Measurements from ENCODE around the gene DEFB125. TPM values are rescaled to one million over a fixed set of nuclear protein-coding genes. Genes with fewer than 3 reads are reported as not detected.
A peak's percentile ranks its signal among the peaks of the same experiment; 100 is the strongest.
"Not testable (repeated sequence)": the region's sequence is repeated elsewhere in the genome, so short reads cannot be mapped to it uniquely, and the experiment has no call there.

Gene DEFB125
- total and polyA plus RNA-seq, 2 experiments from 2014 or later = not detected

DNA sequence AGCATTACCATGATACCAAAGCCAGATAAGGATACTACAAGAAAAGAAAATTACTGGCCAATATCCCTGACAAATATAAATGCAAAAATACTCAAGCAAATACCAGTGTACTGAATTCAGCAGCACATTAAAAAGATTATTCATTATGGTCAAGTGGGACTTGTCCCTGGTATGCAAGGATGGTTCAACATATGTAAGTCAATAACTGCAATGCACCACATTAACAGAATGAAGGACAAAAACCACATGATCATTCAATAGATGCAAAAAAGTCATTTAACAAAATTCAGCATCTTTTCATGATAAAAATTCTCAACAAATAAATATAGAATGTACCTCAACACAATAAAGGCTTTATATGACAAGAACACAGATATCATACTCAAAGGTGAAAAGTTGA, 9.1 kb upstream of the DEFB125 start:
- H3K4me1 ChIP-seq (ENCODE audit: insufficient read depth) = no peaks in the 10 kb centered on the region
- H3F3A ChIP-seq (ENCODE audit: insufficient read depth) = no peaks in the 10 kb centered on the region
- H3K27ac ChIP-seq = no peak overlapping the region
- H3K27me3 ChIP-seq (replicated peaks; ENCODE audit: insufficient read depth) = no peaks in the 10 kb centered on the region
- H2AFZ ChIP-seq = no peak overlapping the region
- no peak overlapping the region for H3K4me2 ChIP-seq (ENCODE audit: unreplicated experiment)
- in situ Hi-C loops (cut with MboI) = no loop called here
- TF ChIP-seq EZH2 (IDR thresholded peaks at IDR 0.05; ENCODE audit: insufficient read depth, poor library complexity, severe bottlenecking) (no peak), EZH2phosphoT487 (IDR thresholded peaks at IDR 0.05; ENCODE audit: insufficient read depth, low read depth) (no peak)
- no peak for DNase-seq
- no peak overlapping the region for H3K4me3 ChIP-seq
- H4K20me1 ChIP-seq (ENCODE audit: insufficient read depth) = no peaks in the 10 kb centered on the region
- H3K9ac ChIP-seq = no peak overlapping the region
- no peaks in the 10 kb centered on the region for H3K79me2 ChIP-seq (ENCODE audit: insufficient read depth)
- no peaks in the 10 kb centered on the region for H3K36me3 ChIP-seq (ENCODE audit: low read depth)
- peaks cover 4% of the 10 kb centered on the region for H3K9me3 ChIP-seq (ENCODE audit: low read depth)
- no peaks in the 10 kb centered on the region for H3K9me2 ChIP-seq (ENCODE audit: insufficient read depth)

DNA sequence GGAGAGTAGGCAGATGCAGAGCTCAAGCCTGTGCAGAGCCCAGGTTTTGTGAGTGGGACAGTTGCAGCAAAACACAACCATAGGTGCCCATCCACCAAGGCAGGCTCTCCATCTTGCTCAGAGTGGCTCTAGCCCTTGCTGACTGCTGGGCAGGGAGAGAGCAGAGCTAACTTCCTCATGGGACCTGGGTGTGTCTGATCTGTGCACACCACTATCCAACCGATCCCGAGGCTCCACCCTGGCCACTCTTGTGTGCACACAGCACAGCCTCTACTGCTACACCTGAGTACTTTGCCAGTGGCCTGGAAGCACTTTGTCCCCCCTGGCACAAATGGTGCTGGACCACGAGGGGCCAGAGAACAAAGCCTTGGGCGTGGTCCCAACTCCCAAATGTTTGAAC, 7.9 kb upstream of the DEFB125 start:
- no peaks in the 10 kb centered on the region for H3K27me3 ChIP-seq (replicated peaks; ENCODE audit: insufficient read depth)
- no peak overlapping the region for H3K4me2 ChIP-seq (ENCODE audit: unreplicated experiment)
- no peaks in the 10 kb centered on the region for H3K4me1 ChIP-seq (ENCODE audit: insufficient read depth)
- TF ChIP-seq EZH2phosphoT487 (IDR thresholded peaks at IDR 0.05; ENCODE audit: insufficient read depth, low read depth) (no peak), EZH2 (IDR thresholded peaks at IDR 0.05; ENCODE audit: insufficient read depth, poor library complexity, severe bottlenecking) (no peak)
- no peak overlapping the region for H3K4me3 ChIP-seq
- H3K79me2 ChIP-seq (ENCODE audit: insufficient read depth) = no peaks in the 10 kb centered on the region
- H3K9ac ChIP-seq = no peak overlapping the region
- DNase-seq = no peak
- WGBS, 2 experiments (ENCODE audit: low coverage in 1 of 2, low lambda C conversion rate in 2 of 2, missing lambda C conversion rate in 2 of 2) = 28 to 31% methylated on average over 4 of the region's 4 CpGs
- no peak overlapping the region for H2AFZ ChIP-seq
- H3K9me2 ChIP-seq (ENCODE audit: insufficient read depth) = no peaks in the 10 kb centered on the region
- H3K27ac ChIP-seq = no peak overlapping the region
- no peaks in the 10 kb centered on the region for H3F3A ChIP-seq (ENCODE audit: insufficient read depth)
- no peaks in the 10 kb centered on the region for H3K36me3 ChIP-seq (ENCODE audit: low read depth)
- in situ Hi-C loops (cut with MboI) = no loop called here
- H3K9me3 ChIP-seq (ENCODE audit: low read depth) = peaks cover 4% of the 10 kb centered on the region
- H4K20me1 ChIP-seq (ENCODE audit: insufficient read depth) = no peaks in the 10 kb centered on the region

DNA sequence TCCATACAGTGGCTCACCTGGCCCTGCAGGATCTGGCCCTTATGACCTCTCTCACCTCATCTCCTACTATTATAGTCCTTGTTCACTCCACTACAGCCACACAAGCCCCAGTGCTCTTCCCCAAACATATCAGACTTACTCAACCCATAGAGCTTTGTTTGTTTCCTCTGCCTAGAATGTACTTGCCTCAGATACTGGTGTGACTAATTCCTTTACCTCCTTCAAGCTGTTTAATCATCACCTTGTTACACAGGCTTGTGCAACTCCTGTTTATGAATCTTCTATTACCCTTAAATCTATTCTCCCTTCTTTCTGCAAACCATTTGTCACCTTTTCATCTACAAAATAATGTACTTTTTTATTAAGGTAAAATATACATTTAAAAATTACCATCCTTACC, 3.2 kb downstream of the DEFB125 start:
- Histone ChIP-seq H3K9ac (no peak overlapping the region), H3K79me2 (ENCODE audit: insufficient read depth) (no peaks in the 10 kb centered on the region), H3K4me3 (no peak overlapping the region), H3F3A (ENCODE audit: insufficient read depth) (no peaks in the 10 kb centered on the region), H3K27ac (no peak overlapping the region), H4K20me1 (ENCODE audit: insufficient read depth) (no peaks in the 10 kb centered on the region), H3K9me3 (ENCODE audit: low read depth) (peaks cover under 1% of the 10 kb centered on the region), H3K4me1 (ENCODE audit: insufficient read depth) (no peaks in the 10 kb centered on the region), H3K27me3 (replicated peaks; ENCODE audit: insufficient read depth) (no peaks in the 10 kb centered on the region), H2AFZ (no peak overlapping the region), H3K36me3 (ENCODE audit: low read depth) (no peaks in the 10 kb centered on the region), H3K9me2 (ENCODE audit: insufficient read depth) (no peaks in the 10 kb centered on the region), H3K4me2 (ENCODE audit: unreplicated experiment) (no peak overlapping the region)
- in situ Hi-C loops (cut with MboI) = no loop called here
- no peak for TF ChIP-seq EZH2phosphoT487 (IDR thresholded peaks at IDR 0.05; ENCODE audit: insufficient read depth, low read depth)
- no peak for TF ChIP-seq EZH2 (IDR thresholded peaks at IDR 0.05; ENCODE audit: insufficient read depth, poor library complexity, severe bottlenecking)
- peak; percentile 4 for DNase-seq

- Histone ChIP-seq H3K9me2 (ENCODE audit: insufficient read depth) (no peaks in the 10 kb centered on the region), H3F3A (ENCODE audit: insufficient read depth) (no peaks in the 10 kb centered on the region), H3K27ac (no peak overlapping the region), H3K9me3 (ENCODE audit: low read depth) (peaks cover 4% of the 10 kb centered on the region), H2AFZ (no peak overlapping the region), H4K20me1 (ENCODE audit: insufficient read depth) (no peaks in the 10 kb centered on the region), H3K4me1 (ENCODE audit: insufficient read depth) (no peaks in the 10 kb centered on the region), H3K9ac (no peak overlapping the region), H3K4me3 (no peak overlapping the region), H3K79me2 (ENCODE audit: insufficient read depth) (no peaks in the 10 kb centered on the region), H3K4me2 (ENCODE audit: unreplicated experiment) (no peak overlapping the region), H3K36me3 (ENCODE audit: low read depth) (no peaks in the 10 kb centered on the region), H3K27me3 (replicated peaks; ENCODE audit: insufficient read depth) (no peaks in the 10 kb centered on the region)
- no peak for TF ChIP-seq EZH2phosphoT487 (IDR thresholded peaks at IDR 0.05; ENCODE audit: insufficient read depth, low read depth)
- TF ChIP-seq EZH2 (IDR thresholded peaks at IDR 0.05; ENCODE audit: insufficient read depth, poor library complexity, severe bottlenecking) = no peak
- no peak for DNase-seq
- in situ Hi-C loops (cut with MboI) = no loop called here
Observed at GRCh38 chr20:93641-94040, 6.2 kb downstream of the DEFB125 start.

DNA sequence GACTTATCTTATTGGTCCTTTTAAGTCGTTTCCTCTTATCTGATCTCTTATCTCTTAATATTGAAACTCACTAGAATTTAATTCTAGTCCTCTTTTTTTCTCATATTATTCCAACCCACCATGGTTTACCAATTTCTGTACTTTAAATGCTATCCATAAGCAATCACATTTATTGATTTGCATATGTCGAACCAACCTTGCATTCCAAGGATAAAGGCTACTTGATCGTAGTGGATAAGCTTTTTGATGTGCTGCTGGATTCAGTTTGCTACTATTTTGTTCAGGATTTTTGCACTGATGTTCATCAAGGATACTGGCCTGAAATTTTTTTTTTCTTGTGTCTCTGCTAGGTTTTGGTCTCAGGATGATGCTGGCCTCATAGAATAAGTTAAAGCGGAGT, 7.7 kb downstream of the DEFB125 start:
- no peaks in the 10 kb centered on the region for H3F3A ChIP-seq (ENCODE audit: insufficient read depth)
- no peak overlapping the region for H3K4me2 ChIP-seq (ENCODE audit: unreplicated experiment)

DNA sequence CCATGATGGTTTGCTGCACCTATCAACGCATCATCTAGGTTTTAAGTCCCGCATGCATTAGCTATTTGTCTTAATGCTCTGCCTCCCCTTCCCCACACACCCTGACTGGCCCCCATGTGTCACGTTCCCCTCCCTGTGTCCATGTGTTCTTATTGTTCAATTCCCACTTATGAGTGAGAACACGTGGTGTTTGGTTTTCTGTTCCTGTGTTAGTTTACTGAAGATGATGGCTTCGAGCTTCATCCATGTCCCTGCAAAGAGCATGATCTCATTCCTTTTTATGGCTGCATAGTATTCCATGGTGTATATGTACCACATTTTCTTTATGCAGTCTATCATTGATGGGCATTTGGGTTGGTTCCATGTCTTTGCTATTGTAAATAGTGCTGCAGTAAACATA, 10.2 kb downstream of the DEFB125 start:
- WGBS, 2 experiments (ENCODE audit: low coverage in 1 of 2, low lambda C conversion rate in 2 of 2, missing lambda C conversion rate in 2 of 2) = 25 to 27% methylated on average over 5 of the region's 5 CpGs
- H4K20me1 ChIP-seq (ENCODE audit: insufficient read depth); H3K79me2 ChIP-seq (ENCODE audit: insufficient read depth): not testable (repeated sequence)

More for the DNA sequence above, 7.7 kb downstream of the DEFB125 start:
- Histone ChIP-seq H3K9ac (no peak overlapping the region), H3K27me3 (replicated peaks; ENCODE audit: insufficient read depth) (no peaks in the 10 kb centered on the region), H3K4me1 (ENCODE audit: insufficient read depth) (no peaks in the 10 kb centered on the region), H3K36me3 (ENCODE audit: low read depth) (no peaks in the 10 kb centered on the region), H3K4me3 (no peak overlapping the region), H3K79me2 (ENCODE audit: insufficient read depth) (no peaks in the 10 kb centered on the region), H2AFZ (no peak overlapping the region), H3K27ac (no peak overlapping the region), H4K20me1 (ENCODE audit: insufficient read depth) (no peaks in the 10 kb centered on the region), H3K9me3 (ENCODE audit: low read depth) (peaks cover 4% of the 10 kb centered on the region), H3K9me2 (ENCODE audit: insufficient read depth) (no peaks in the 10 kb centered on the region)
- TF ChIP-seq EZH2 (IDR thresholded peaks at IDR 0.05; ENCODE audit: insufficient read depth, poor library complexity, severe bottlenecking) (no peak), EZH2phosphoT487 (IDR thresholded peaks at IDR 0.05; ENCODE audit: insufficient read depth, low read depth) (no peak)
- DNase-seq = no peak
- 17 to 18% methylated on average over 4 of the region's 4 CpGs for WGBS, 2 experiments (ENCODE audit: low coverage in 1 of 2, low lambda C conversion rate in 2 of 2, missing lambda C conversion rate in 2 of 2)
- in situ Hi-C loops (cut with MboI) = no loop called here

More for the DNA sequence above, 10.2 kb downstream of the DEFB125 start:
- H3K4me3 ChIP-seq; H3F3A ChIP-seq (ENCODE audit: insufficient read depth); H3K27me3 ChIP-seq (replicated peaks; ENCODE audit: insufficient read depth); in situ Hi-C loops (cut with MboI); H3K27ac ChIP-seq; H3K4me2 ChIP-seq (ENCODE audit: unreplicated experiment); DNase-seq; H3K9me3 ChIP-seq (ENCODE audit: low read depth); H3K36me3 ChIP-seq (ENCODE audit: low read depth); H2AFZ ChIP-seq; H3K4me1 ChIP-seq (ENCODE audit: insufficient read depth); H3K9me2 ChIP-seq (ENCODE audit: insufficient read depth); H3K9ac ChIP-seq: not testable (repeated sequence)
